HCT116 (cell line): ENCODE data around the gene ATP1A4. TPM values are rescaled to one million over a fixed set of nuclear protein-coding genes. Genes with fewer than 3 reads are reported as not detected.

Experiments used
- ATAC-seq: fragments of 200-7000 bp; cut with Tn5 transposase; 2 replicates; pipeline ENCODE4 v1.9.1; 2020; ENCODE audit warnings: mild to moderate bottlenecking, moderate library complexity
- BruUV-seq: library from RNA; stranded (reverse); fragments of 400-500 nt; replicated peaks from 2 replicates; lab custom pipeline; 2021; lab: Mats Ljungman, UMichigan
- CTCF ChIA-PET: fragments of 300-600 bp; sonication (Branson Sonifier 250); formaldehyde crosslinking; loops from one replicate; lab custom pipeline; 2021; ENCODE audit warnings: antibody characterized with exemption; lab: Charles Lee
- POLR2A ChIA-PET: fragments of 300-600, 350-600 bp; sonication (Branson Sonifier 250); formaldehyde crosslinking; loops from one replicate; lab custom pipeline; 2021; ENCODE audit warnings: antibody characterized with exemption; lab: Charles Lee
- RAD21 ChIA-PET, 2 experiments: fragments of 300-600 bp; sonication (Branson Sonifier 250); formaldehyde crosslinking; loops; one replicate each; lab custom pipeline; 2023; ENCODE audit warnings: low total read pairs in 2 of 2; ENCODE audit not compliant: uncharacterized antibody in 2 of 2, unreplicated experiment in 2 of 2, low non-redundant PET in 1 of 2; lab: Charles Lee
- DNase-seq: peaks from one replicate; pipeline ENCODE4 v3.0.0-alpha.2; 2010; ENCODE audit warnings: low read depth, low spot score
- H2AFZ ChIP-seq: fragments of 200-600 bp; shearing (Covaris generic), sonication (generic); 2 replicates; pipeline ENCODE4 v1.6.1; 2017; ENCODE audit warnings: low read depth, mixed run types, mixed read lengths, antibody characterized with exemption, low read length; ENCODE audit not compliant: poor library complexity, severe bottlenecking
- H3K27ac ChIP-seq: 2 replicates; pipeline ENCODE4 v1.5.1; 2012; ENCODE audit warnings: low read depth, low read length
- H3K27me3 ChIP-seq: fragments of 200-600 bp; sonication (generic); 2 replicates; pipeline ENCODE4 v1.6.1; 2016; ENCODE audit warnings: mixed run types, low read length, mixed read lengths; ENCODE audit not compliant: insufficient read depth
- H3K36me3 ChIP-seq, 2 experiments: fragments of 200-500 bp in 1 of 2; fragments of 200-600 bp in 1 of 2; sonication (Bioruptor generic) in 1 of 2; sonication (generic) in 1 of 2; 2 replicates each; pipeline versions ENCODE4 v1.5.1 to v1.6.1; 2014 to 2016; ENCODE audit warnings: low read length in 2 of 2, inconsistent platforms in 1 of 2, mixed read lengths in 1 of 2, mixed run types in 1 of 2; ENCODE audit not compliant: insufficient read depth in 2 of 2, control insufficient read depth in 1 of 2
- H3K4me1 ChIP-seq, 2 experiments: fragments of 200-600 bp in 1 of 2; sonication (generic) in 1 of 2; 2 replicates each; pipeline versions ENCODE4 v1.5.1 to v1.6.1; 2012 to 2017; ENCODE audit warnings: low read length in 2 of 2, inconsistent platforms in 1 of 2, mild to moderate bottlenecking in 1 of 2, mixed read lengths in 1 of 2, mixed run types in 1 of 2, moderate library complexity in 1 of 2; ENCODE audit not compliant: insufficient read depth in 2 of 2, control insufficient read depth in 1 of 2
- H3K4me2 ChIP-seq: fragments of 200-600 bp; sonication (generic); 2 replicates; pipeline ENCODE4 v1.6.1; 2017; ENCODE audit warnings: mixed run types, low read length, mixed read lengths
- H3K4me3 ChIP-seq, 2 experiments: fragments of 200-600 bp in 1 of 2; sonication (generic) in 1 of 2; replicated peaks in 1 of 2; 2 replicates each; pipeline ENCODE4 v1.5.1; 2011 to 2016; ENCODE audit warnings: low read length in 2 of 2, control low read depth in 1 of 2, low read depth in 1 of 2, mild to moderate bottlenecking in 1 of 2, mixed read lengths in 1 of 2, mixed run types in 1 of 2
- H3K79me2 ChIP-seq: fragments of 200-600 bp; sonication (generic); 2 replicates; pipeline ENCODE4 v1.6.1; 2017; ENCODE audit warnings: mild to moderate bottlenecking, mixed run types, low read length, moderate library complexity, mixed read lengths; ENCODE audit not compliant: insufficient read depth
- H3K9ac ChIP-seq: fragments of 200-600 bp; sonication (generic); 2 replicates; pipeline ENCODE4 v1.6.1; 2016; ENCODE audit warnings: low read length, mixed read lengths
- H3K9me2 ChIP-seq: fragments of 200-600 bp; sonication (generic), shearing (Covaris generic); 2 replicates; pipeline ENCODE4 v1.6.1; 2017; ENCODE audit warnings: mixed run types, mild to moderate bottlenecking, moderate library complexity; ENCODE audit not compliant: insufficient read depth
- H3K9me3 ChIP-seq, 2 experiments: fragments of 200-500 bp in 1 of 2; fragments of 200-600 bp in 1 of 2; sonication (Bioruptor generic) in 1 of 2; sonication (generic) in 1 of 2; 2 replicates each; pipeline ENCODE4 v1.6.1; 2014 to 2017; ENCODE audit warnings: low read length in 2 of 2, mixed read lengths in 2 of 2, inconsistent platforms in 1 of 2, low read depth in 1 of 2, mild to moderate bottlenecking in 1 of 2, mixed run types in 1 of 2, moderate library complexity in 1 of 2; ENCODE audit not compliant: control insufficient read depth in 1 of 2, insufficient read depth in 1 of 2
- H4K20me1 ChIP-seq: fragments of 200-600 bp; sonication (generic), shearing (Covaris generic); 2 replicates; pipeline ENCODE4 v1.6.1; 2017; ENCODE audit warnings: mixed run types, mild to moderate bottlenecking, moderate library complexity; ENCODE audit not compliant: insufficient read depth
- CBX3 ChIP-seq: IDR thresholded peaks from 2 replicates; pipeline ENCODE4 v1.6.1; 2012; ENCODE audit warnings: low read depth
- CEBPB ChIP-seq: IDR thresholded peaks from 2 replicates; pipeline ENCODE4 v1.6.1; 2012; ENCODE audit warnings: low read depth
- EGR1 ChIP-seq: IDR thresholded peaks from 2 replicates; pipeline ENCODE4 v1.6.1; 2012; ENCODE audit warnings: low read depth
- ELF1 ChIP-seq: IDR thresholded peaks from 2 replicates; pipeline ENCODE4 v1.6.1; 2012; ENCODE audit warnings: low read depth, borderline replicate concordance
- EZH2 ChIP-seq: fragments of 200-600 bp; sonication (generic); IDR thresholded peaks from 2 replicates; pipeline ENCODE4 v1.6.1; 2017; ENCODE audit warnings: antibody characterized with exemption, mixed run types
- EZH2phosphoT487 ChIP-seq: fragments of 200-600 bp; IDR thresholded peaks from 2 replicates; pipeline ENCODE4 v1.6.1; 2018; ENCODE audit warnings: antibody characterized with exemption, borderline replicate concordance
- FOSL1 ChIP-seq: IDR thresholded peaks from 2 replicates; pipeline ENCODE4 v1.6.1; 2012; ENCODE audit warnings: low read depth
- JUND ChIP-seq: IDR thresholded peaks from 2 replicates; pipeline ENCODE4 v1.6.1; 2012
- POLR2A ChIP-seq: IDR thresholded peaks from 2 replicates; pipeline ENCODE4 v1.7.0; 2011; ENCODE audit warnings: borderline replicate concordance; ENCODE audit not compliant: insufficient read depth, insufficient read length; ENCODE audit errors: extremely low read depth
- POLR2AphosphoS5 ChIP-seq: IDR thresholded peaks from 2 replicates; pipeline ENCODE4 v1.6.1; 2011; ENCODE audit warnings: mild to moderate bottlenecking, low read depth, low read length, moderate library complexity
- RAD21 ChIP-seq: IDR thresholded peaks from 2 replicates; pipeline ENCODE4 v1.6.1; 2012; ENCODE audit warnings: low read depth, mild to moderate bottlenecking
- SIN3A ChIP-seq: IDR thresholded peaks from 2 replicates; pipeline ENCODE4 v1.6.1; 2012; ENCODE audit warnings: low read depth
- SP1 ChIP-seq: IDR thresholded peaks from 2 replicates; pipeline ENCODE4 v1.6.1; 2012; ENCODE audit warnings: low read depth
- SRF ChIP-seq: IDR thresholded peaks from 2 replicates; pipeline ENCODE4 v1.6.1; 2012; ENCODE audit warnings: low read depth
- intact Hi-C: fragments of 100-400 bp; cut with micrococcal nuclease; formaldehyde crosslinking; loops from 2 replicates; pipeline ENCODE4 v1.10.0; 2022
- total RNA-seq: library from RNA; stranded (reverse); gene quantifications from one replicate; pipeline ENCODE4 v1.2.1, GENCODE V29; 2021; ENCODE audit not compliant: unreplicated experiment
- TF ChIP-seq, protein P1 (sequence below): IDR thresholded peaks from 2 replicates; pipeline ENCODE4 v1.6.1; 2012
- TF ChIP-seq, protein P2 (sequence below), 3 experiments: fragments of 200-600 bp in 1 of 3; sonication (generic) in 1 of 3; IDR thresholded peaks in 2 of 3; conservative IDR thresholded peaks in 1 of 3; 2 replicates each; pipeline ENCODE4 v1.5.1; 2012 to 2017; ENCODE audit warnings: low read depth in 2 of 3, low read length in 2 of 3, antibody characterized with exemption in 1 of 3, borderline replicate concordance in 1 of 3, control low read depth in 1 of 3, mild to moderate bottlenecking in 1 of 3, mixed read lengths in 1 of 3, mixed run types in 1 of 3, moderate library complexity in 1 of 3; ENCODE audit not compliant: insufficient read depth in 1 of 3
- TF ChIP-seq, protein P3 (sequence below): IDR thresholded peaks from 2 replicates; pipeline ENCODE4 v1.6.1; 2012; ENCODE audit warnings: low read depth
- TF ChIP-seq, protein P4 (sequence below): IDR thresholded peaks from 2 replicates; pipeline ENCODE4 v1.6.1; 2011; ENCODE audit warnings: mild to moderate bottlenecking, low read length, moderate library complexity; ENCODE audit not compliant: insufficient replicate concordance; ENCODE audit errors: extremely low read depth

The ATP1A4 gene
- total RNA-seq, 1 experiment from 2014 or later, result not detected

DNA sequence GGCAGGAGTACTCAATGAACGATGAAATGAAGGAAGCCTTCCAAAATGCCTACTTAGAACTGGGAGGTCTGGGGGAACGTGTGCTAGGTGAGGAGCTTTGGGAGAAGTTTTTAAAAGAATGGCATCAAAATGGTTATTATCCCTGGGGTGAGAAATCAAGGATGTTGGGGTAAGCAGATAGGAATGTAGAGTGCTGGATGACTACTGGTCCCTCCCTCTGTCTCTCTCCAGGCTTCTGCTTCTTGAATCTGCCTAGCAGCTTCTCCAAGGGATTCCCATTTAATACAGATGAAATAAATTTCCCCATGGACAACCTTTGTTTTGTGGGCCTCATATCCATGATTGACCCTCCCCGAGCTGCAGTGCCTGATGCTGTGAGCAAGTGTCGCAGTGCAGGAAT is 20.0 kb downstream of the ATP1A4 start:
- Histone ChIP-seq H3K27me3 (no peaks in the 10 kb centered on the region; the same call in 1 of the 2 replicates), H4K20me1 (no peaks in the 10 kb centered on the region), H3K4me1 (no peaks in the 10 kb centered on the region), H3K27ac (no peak overlapping the region), H3K4me3 (no peak overlapping the region), H3K9me3 (no peaks in the 10 kb centered on the region), H3K9ac (no peak overlapping the region), H3K4me2 (no peak overlapping the region), H3K36me3 (no peaks in the 10 kb centered on the region), H3K9me2 (no peaks in the 10 kb centered on the region), H3K79me2 (no peaks in the 10 kb centered on the region), H2AFZ (no peak overlapping the region)
- no TSS peak for BruUV-seq
- CTCF ChIA-PET, result no interaction called here
- POLR2A ChIA-PET, result no interaction called here
- DNase-seq, result no peak
- RAD21 ChIA-PET, result no interaction called here
- ATAC-seq, result no peak
- no peak for TF ChIP-seq JUND
- no peak for TF ChIP-seq FOSL1
- no peak for TF ChIP-seq SP1
- no peak for TF ChIP-seq EZH2phosphoT487
- TF ChIP-seq, protein P1, sequence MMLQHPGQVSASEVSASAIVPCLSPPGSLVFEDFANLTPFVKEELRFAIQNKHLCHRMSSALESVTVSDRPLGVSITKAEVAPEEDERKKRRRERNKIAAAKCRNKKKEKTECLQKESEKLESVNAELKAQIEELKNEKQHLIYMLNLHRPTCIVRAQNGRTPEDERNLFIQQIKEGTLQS, result no peak
- TF ChIP-seq, protein P2, sequence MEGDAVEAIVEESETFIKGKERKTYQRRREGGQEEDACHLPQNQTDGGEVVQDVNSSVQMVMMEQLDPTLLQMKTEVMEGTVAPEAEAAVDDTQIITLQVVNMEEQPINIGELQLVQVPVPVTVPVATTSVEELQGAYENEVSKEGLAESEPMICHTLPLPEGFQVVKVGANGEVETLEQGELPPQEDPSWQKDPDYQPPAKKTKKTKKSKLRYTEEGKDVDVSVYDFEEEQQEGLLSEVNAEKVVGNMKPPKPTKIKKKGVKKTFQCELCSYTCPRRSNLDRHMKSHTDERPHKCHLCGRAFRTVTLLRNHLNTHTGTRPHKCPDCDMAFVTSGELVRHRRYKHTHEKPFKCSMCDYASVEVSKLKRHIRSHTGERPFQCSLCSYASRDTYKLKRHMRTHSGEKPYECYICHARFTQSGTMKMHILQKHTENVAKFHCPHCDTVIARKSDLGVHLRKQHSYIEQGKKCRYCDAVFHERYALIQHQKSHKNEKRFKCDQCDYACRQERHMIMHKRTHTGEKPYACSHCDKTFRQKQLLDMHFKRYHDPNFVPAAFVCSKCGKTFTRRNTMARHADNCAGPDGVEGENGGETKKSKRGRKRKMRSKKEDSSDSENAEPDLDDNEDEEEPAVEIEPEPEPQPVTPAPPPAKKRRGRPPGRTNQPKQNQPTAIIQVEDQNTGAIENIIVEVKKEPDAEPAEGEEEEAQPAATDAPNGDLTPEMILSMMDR (IDR thresholded peaks at IDR 0.05 in 2 of 3, conservative IDR thresholded peaks at IDR 0.05 in 1 of 3; ENCODE audit: borderline replicate concordance in 1 of 3, insufficient read depth in 1 of 3, low read depth in 2 of 3, low read length in 2 of 3), result no peak
- TF ChIP-seq EGR1, result no peak
- TF ChIP-seq POLR2AphosphoS5, result no peak
- TF ChIP-seq SIN3A, result no peak
- TF ChIP-seq, protein P3, sequence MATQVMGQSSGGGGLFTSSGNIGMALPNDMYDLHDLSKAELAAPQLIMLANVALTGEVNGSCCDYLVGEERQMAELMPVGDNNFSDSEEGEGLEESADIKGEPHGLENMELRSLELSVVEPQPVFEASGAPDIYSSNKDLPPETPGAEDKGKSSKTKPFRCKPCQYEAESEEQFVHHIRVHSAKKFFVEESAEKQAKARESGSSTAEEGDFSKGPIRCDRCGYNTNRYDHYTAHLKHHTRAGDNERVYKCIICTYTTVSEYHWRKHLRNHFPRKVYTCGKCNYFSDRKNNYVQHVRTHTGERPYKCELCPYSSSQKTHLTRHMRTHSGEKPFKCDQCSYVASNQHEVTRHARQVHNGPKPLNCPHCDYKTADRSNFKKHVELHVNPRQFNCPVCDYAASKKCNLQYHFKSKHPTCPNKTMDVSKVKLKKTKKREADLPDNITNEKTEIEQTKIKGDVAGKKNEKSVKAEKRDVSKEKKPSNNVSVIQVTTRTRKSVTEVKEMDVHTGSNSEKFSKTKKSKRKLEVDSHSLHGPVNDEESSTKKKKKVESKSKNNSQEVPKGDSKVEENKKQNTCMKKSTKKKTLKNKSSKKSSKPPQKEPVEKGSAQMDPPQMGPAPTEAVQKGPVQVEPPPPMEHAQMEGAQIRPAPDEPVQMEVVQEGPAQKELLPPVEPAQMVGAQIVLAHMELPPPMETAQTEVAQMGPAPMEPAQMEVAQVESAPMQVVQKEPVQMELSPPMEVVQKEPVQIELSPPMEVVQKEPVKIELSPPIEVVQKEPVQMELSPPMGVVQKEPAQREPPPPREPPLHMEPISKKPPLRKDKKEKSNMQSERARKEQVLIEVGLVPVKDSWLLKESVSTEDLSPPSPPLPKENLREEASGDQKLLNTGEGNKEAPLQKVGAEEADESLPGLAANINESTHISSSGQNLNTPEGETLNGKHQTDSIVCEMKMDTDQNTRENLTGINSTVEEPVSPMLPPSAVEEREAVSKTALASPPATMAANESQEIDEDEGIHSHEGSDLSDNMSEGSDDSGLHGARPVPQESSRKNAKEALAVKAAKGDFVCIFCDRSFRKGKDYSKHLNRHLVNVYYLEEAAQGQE, result no peak
- TF ChIP-seq RAD21, result no peak
- no peak for TF ChIP-seq ELF1
- no peak for TF ChIP-seq SRF
- TF ChIP-seq CBX3, result no peak
- TF ChIP-seq, protein P4, sequence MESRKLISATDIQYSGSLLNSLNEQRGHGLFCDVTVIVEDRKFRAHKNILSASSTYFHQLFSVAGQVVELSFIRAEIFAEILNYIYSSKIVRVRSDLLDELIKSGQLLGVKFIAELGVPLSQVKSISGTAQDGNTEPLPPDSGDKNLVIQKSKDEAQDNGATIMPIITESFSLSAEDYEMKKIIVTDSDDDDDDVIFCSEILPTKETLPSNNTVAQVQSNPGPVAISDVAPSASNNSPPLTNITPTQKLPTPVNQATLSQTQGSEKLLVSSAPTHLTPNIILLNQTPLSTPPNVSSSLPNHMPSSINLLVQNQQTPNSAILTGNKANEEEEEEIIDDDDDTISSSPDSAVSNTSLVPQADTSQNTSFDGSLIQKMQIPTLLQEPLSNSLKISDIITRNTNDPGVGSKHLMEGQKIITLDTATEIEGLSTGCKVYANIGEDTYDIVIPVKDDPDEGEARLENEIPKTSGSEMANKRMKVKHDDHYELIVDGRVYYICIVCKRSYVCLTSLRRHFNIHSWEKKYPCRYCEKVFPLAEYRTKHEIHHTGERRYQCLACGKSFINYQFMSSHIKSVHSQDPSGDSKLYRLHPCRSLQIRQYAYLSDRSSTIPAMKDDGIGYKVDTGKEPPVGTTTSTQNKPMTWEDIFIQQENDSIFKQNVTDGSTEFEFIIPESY, result no peak
- TF ChIP-seq POLR2A, result no peak
- TF ChIP-seq CEBPB, result no peak
- no peak for TF ChIP-seq EZH2
- intact Hi-C loops, result no loop called here
